Measurements from ENCODE around the gene STOX1.
"Not testable (repeated sequence)": the region's sequence is repeated elsewhere in the genome, so short reads cannot be mapped to it uniquely, and the experiment has no call there.

DNA sequence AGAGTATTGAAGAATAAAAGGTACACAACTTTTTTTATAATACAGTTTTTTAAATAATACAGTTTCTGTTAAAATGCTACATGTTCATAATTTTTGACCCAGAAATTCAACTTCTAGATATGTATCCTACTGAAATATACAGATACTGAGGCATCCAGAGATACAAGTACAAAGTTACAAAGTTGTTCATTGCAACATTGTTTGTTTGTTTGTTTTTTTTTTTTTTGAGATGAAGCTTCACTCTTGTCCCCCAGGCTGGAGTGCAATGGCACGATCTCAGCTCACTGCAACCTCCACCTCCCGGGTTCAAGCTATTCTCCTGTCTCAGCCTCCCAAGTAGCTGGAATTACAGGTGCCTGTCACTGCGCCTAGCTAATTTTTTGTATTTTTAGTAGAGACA lies 105.5 kb downstream of the STOX1 start:
- TF ChIP-seq, protein P1, sequence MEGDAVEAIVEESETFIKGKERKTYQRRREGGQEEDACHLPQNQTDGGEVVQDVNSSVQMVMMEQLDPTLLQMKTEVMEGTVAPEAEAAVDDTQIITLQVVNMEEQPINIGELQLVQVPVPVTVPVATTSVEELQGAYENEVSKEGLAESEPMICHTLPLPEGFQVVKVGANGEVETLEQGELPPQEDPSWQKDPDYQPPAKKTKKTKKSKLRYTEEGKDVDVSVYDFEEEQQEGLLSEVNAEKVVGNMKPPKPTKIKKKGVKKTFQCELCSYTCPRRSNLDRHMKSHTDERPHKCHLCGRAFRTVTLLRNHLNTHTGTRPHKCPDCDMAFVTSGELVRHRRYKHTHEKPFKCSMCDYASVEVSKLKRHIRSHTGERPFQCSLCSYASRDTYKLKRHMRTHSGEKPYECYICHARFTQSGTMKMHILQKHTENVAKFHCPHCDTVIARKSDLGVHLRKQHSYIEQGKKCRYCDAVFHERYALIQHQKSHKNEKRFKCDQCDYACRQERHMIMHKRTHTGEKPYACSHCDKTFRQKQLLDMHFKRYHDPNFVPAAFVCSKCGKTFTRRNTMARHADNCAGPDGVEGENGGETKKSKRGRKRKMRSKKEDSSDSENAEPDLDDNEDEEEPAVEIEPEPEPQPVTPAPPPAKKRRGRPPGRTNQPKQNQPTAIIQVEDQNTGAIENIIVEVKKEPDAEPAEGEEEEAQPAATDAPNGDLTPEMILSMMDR (IDR thresholded peaks at IDR 0.05) = not testable (repeated sequence)
- TF ChIP-seq POLR2A (IDR thresholded peaks at IDR 0.05) = not testable (repeated sequence)

Measured in ovary (tissue), 3 donors.